BLaER1 (cell line): ENCODE measurements around the gene ARL5C.
A peak's percentile ranks its signal among the peaks of the same experiment; 100 is the strongest.

Source experiments
- H3K27ac ChIP-seq: shearing (Covaris generic); formaldehyde crosslinking; 2 replicates; pipeline ENCODE4 v1.8.1; 2022
- H3K27me3 ChIP-seq: shearing (Covaris generic); formaldehyde crosslinking; 2 replicates; pipeline ENCODE4 v1.8.1; 2022
- H3K36me3 ChIP-seq: shearing (Covaris generic); formaldehyde crosslinking; 2 replicates; pipeline ENCODE4 v1.8.1; 2022
- H3K4me1 ChIP-seq: shearing (Covaris generic); formaldehyde crosslinking; 2 replicates; pipeline ENCODE4 v1.8.1; 2022
- H3K4me2 ChIP-seq: shearing (Covaris generic); formaldehyde crosslinking; 2 replicates; pipeline ENCODE4 v1.8.1; 2022
- H3K4me3 ChIP-seq: shearing (Covaris generic); formaldehyde crosslinking; 2 replicates; pipeline ENCODE4 v1.8.1; 2022
- H3K9ac ChIP-seq: shearing (Covaris generic); formaldehyde crosslinking; 2 replicates; pipeline ENCODE4 v1.8.1; 2022
- H3K9me3 ChIP-seq: shearing (Covaris generic); formaldehyde crosslinking; 2 replicates; pipeline ENCODE4 v1.8.1; 2022
- H4K20me1 ChIP-seq: shearing (Covaris generic); formaldehyde crosslinking; 2 replicates; pipeline ENCODE4 v1.8.1; 2022
- Cebpa-rat ChIP-seq: shearing (Covaris generic); IDR thresholded peaks from 2 replicates; pipeline ENCODE4 v1.8.1; 2022

ARL5C gene

DNA sequence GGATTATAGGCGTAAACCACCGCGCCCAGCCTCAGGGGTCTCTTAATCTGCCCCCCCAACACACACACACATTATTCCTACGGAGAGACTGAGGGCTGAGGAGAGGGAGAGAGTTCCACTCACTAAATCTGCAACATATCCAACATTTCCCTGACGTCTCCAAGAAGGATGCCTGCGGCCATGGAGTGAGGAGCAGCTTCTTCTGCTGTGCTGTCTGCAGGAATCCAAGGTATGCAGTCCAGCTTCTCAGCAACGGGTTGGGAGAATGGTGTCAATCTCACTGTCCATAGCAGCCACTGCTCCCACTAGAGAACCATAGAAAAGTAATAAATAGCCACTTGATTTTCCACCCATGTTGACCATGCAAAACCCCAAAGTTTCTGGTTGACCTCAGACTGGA, 9.5 kb downstream of the ARL5C start:
- no peak overlapping the region for H3K4me3 ChIP-seq
- H3K27me3 ChIP-seq: peaks cover 14% of the 10 kb centered on the region
- H3K4me1 ChIP-seq: peaks cover 31% of the 10 kb centered on the region
- H3K9me3 ChIP-seq: no peaks in the 10 kb centered on the region
- no peak overlapping the region for H3K4me2 ChIP-seq
- H4K20me1 ChIP-seq: no peaks in the 10 kb centered on the region; the same call in 1 of the 2 replicates
- H3K9ac ChIP-seq: no peak overlapping the region
- TF ChIP-seq Cebpa-rat: no peak
- H3K36me3 ChIP-seq: no peaks in the 10 kb centered on the region
- no peak overlapping the region for H3K27ac ChIP-seq

DNA sequence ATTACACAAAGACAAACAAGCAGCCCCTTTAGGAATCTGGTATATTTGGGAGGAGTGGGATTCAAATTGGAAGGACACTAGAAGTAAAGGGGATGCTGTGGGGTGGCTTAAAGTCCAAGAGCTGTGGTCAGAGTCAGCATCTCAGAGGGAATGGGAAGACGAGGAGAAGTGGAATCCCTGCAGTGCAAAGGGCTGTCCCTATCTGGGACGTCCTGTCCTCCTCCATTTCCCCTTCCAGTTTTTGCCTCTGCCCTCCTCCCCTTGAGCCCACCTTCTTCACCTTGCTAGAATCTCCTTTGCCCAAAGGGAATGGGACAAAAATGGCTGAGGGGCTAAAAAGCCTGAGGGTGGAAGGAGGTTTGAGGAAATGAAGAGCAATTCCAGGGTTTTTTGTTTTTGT, 10.3 kb downstream of the ARL5C start:
- Histone ChIP-seq H3K27ac (no peak overlapping the region), H3K36me3 (no peaks in the 10 kb centered on the region), H3K9ac (no peak overlapping the region), H4K20me1 (peaks cover 4% of the 10 kb centered on the region; the same call in 1 of the 2 replicates), H3K27me3 (peaks cover 22% of the 10 kb centered on the region), H3K4me1 (peaks cover 29% of the 10 kb centered on the region), H3K9me3 (no peaks in the 10 kb centered on the region), H3K4me2 (peak overlapping the region; percentile 90; the same call in 1 of the 2 replicates), H3K4me3 (no peak overlapping the region)
- TF ChIP-seq Cebpa-rat: no peak

DNA sequence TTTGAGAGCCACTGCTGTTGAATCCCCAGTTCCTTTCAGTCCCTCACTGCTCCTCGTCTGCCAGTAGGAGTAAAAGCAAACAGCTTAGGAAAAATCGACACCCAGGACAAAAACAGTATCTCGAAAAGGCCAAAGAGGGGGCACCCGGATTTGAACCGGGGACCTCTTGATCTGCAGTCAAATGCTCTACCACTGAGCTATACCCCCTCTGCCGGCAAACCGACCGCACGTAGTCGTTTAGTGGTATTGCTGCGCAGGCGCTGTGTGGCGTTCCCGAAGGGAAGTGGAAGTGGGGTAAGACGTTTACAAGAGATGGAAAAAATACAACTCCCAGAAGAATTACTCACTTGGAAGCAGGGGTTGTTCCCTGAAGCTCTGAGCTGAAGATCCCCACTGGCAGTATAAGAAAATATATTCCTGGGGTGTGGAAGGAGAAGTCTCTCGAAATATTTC, 12.3 kb downstream of the ARL5C start:
- Histone ChIP-seq H3K36me3 (no peaks in the 10 kb centered on the region), H3K4me1 (peaks cover 25% of the 10 kb centered on the region), H3K9ac (peak overlapping the region; percentile 89), H3K27me3 (peaks cover 42% of the 10 kb centered on the region), H3K27ac (peak overlapping the region; percentile 77), H4K20me1 (peaks cover 9% of the 10 kb centered on the region; the same call in 1 of the 2 replicates), H3K9me3 (no peaks in the 10 kb centered on the region), H3K4me2 (peak overlapping the region; percentile 90), H3K4me3 (peak overlapping the region; percentile 89)
- no peak for TF ChIP-seq Cebpa-rat

DNA sequence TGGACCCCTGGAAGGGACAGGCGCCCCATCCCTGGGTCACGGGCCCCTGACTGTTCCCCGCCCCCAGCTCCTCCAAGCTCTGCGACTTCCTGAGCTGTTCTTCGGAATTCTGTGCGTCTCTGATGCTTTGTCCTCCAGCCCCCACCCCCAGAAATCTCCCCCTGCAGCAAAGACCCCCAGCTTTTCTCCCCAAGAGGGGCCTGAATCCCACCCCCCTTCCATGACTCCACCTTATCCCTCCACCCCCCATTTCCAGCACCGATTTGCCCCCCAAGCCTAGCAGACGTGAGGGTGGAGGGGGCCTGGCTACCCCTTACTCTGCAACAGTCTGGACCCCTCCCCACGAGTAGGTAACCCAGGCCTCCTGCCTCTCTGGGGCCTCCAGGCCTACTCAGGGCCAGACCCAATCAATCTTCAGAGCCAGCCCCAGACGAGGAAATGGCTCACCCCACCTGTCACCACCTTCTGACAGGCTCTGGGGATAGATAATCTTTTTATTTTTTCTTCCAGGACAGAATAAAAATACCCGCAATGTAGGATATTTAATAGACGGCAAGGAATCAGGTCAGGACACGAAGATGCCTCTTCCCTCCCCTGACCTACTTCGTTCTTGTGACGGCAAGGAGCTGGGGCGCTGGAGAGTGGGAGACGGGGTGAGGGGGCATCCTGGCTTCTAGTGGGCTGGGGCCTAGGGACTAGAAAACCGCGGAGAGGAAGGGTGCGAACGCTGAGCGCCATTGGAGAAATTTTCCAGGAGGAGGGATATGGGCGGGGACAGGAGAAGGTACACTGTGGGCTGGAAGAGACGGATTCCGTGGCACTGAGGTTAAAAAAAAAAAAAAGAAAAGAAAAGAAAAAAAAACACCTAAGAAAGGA, 13.8 kb downstream of the ARL5C start:
- Histone ChIP-seq H3K9ac (peak overlapping the region; percentile 89; the same call in 1 of the 2 replicates), H3K4me3 (peak overlapping the region; percentile 89), H3K27ac (no peak overlapping the region), H3K9me3 (no peaks in the 10 kb centered on the region), H3K27me3 (peaks cover 43% of the 10 kb centered on the region), H3K36me3 (no peaks in the 10 kb centered on the region), H3K4me1 (peaks cover 25% of the 10 kb centered on the region), H4K20me1 (peaks cover 9% of the 10 kb centered on the region; the same call in 1 of the 2 replicates), H3K4me2 (peak overlapping the region; percentile 90)
- TF ChIP-seq Cebpa-rat: no peak

DNA sequence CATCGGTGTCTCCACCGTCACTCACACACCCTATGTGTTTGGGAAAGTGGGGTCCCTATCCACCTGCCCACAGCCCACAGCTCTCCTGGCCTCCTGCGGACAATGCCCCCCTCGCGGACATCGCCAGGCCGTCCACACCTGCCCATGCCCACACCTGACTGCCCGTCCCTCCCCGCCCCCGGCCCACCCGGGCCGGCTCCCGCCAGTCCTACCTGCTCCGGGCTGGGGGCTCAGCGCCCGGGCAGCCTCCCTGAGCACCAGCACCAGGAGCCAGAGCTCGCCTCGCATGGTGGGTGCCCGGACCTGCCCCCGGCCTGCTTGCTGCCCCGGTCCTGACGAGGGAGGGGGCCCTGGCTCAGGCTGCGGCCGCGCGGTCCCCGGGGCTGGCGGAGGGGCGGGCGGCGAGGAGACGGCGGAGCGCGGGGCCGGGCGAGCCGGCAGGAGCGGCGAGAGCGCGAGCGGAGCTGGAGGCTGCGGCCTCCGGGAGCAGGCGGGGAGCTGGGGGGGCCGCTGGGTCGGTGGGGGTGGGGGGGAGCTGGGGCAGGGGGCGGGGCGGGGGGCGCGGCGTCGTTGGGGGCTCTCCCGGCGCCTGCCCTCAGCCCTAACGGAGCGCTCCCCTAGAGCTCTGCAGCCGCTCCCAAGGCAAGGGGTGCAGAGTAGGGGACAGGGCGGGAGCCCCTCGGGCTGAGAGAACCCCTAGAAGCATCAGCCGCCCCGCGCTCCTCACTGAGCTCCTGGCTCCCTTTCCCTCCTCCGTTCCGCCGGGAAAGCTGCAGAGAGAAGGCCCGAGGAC, 14.6 kb downstream of the ARL5C start, which contains the start of gene PLXDC1:
TSS of gene PLXDC1 (minus strand) at position 488 of the 793 bp plus-strand sequence. CDS start at position 288, 200 bp downstream.
- peaks cover 9% of the 10 kb centered on the region; the same call in 1 of the 2 replicates for H4K20me1 ChIP-seq
- peaks cover 43% of the 10 kb centered on the region for H3K27me3 ChIP-seq
- H3K4me1 ChIP-seq: peaks cover 25% of the 10 kb centered on the region
- TF ChIP-seq Cebpa-rat: no peak
- H3K9ac ChIP-seq: 0 out of 2 replicates have a peak within 1 kb of the TSS, but pooled peaks have one; percentile 89
- H3K36me3 ChIP-seq: no peaks in the 10 kb centered on the region
- H3K27ac ChIP-seq: no peak within 1 kb of the TSS
- peak within 1 kb of the TSS; percentile 90 for H3K4me2 ChIP-seq
- H3K4me3 ChIP-seq: peak within 1 kb of the TSS; percentile 89
- no peaks in the 10 kb centered on the region for H3K9me3 ChIP-seq

DNA sequence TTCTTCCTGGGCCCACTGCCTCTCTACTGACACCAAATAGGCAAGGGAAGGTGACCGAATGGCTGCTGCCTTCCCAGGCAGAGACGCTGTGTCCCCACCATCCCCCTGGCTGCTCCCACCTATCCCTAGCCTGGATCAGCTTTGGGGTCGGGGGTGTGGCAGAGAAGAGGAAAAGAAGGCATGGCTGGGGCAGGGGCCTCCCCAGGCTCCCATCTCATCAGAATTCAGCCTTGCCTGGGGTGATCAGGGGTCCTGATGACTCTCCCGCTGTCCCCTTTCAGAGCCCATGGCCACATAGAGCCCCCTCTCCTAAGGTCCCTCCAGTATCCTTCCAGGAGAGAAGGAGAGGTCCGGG, 15.2 kb downstream of the ARL5C start:
- H3K9me3 ChIP-seq: no peaks in the 10 kb centered on the region
- H3K9ac ChIP-seq: no peak overlapping the region
- H3K4me3 ChIP-seq: peak overlapping the region; percentile 55
- H3K36me3 ChIP-seq: no peaks in the 10 kb centered on the region
- TF ChIP-seq Cebpa-rat: no peak
- no peak overlapping the region for H3K27ac ChIP-seq
- peaks cover 43% of the 10 kb centered on the region for H3K27me3 ChIP-seq
- peak overlapping the region; percentile 78 for H3K4me2 ChIP-seq
- peaks cover 25% of the 10 kb centered on the region for H3K4me1 ChIP-seq
- peaks cover 9% of the 10 kb centered on the region; the same call in 1 of the 2 replicates for H4K20me1 ChIP-seq

DNA sequence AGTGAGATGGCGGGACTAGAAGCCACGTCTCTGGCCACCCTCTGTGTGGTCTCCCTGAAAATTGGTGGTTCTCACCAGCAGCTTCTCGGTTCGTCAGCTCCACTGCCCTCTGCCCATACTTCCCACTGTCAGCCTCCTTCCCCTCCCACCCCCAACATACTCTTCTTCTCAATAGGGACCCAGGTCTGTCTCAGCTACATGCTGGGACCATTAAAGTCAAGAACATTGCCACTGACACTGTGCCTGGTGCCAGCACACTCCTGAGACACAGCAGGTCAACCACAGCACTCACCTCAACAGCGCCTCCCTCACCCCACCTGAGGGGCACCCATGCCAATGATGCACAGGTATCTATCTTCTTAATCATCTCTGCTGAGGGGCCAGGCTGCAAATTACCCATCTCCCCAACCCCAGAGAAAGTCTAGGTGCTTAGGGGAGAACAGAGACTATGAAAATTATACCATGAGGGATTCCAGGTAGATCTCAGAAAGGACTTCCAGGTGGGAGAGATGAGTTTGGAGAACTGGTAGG, 15.8 kb downstream of the ARL5C start:
- Histone ChIP-seq H3K4me2 (no peak overlapping the region), H3K4me3 (no peak overlapping the region)

DNA sequence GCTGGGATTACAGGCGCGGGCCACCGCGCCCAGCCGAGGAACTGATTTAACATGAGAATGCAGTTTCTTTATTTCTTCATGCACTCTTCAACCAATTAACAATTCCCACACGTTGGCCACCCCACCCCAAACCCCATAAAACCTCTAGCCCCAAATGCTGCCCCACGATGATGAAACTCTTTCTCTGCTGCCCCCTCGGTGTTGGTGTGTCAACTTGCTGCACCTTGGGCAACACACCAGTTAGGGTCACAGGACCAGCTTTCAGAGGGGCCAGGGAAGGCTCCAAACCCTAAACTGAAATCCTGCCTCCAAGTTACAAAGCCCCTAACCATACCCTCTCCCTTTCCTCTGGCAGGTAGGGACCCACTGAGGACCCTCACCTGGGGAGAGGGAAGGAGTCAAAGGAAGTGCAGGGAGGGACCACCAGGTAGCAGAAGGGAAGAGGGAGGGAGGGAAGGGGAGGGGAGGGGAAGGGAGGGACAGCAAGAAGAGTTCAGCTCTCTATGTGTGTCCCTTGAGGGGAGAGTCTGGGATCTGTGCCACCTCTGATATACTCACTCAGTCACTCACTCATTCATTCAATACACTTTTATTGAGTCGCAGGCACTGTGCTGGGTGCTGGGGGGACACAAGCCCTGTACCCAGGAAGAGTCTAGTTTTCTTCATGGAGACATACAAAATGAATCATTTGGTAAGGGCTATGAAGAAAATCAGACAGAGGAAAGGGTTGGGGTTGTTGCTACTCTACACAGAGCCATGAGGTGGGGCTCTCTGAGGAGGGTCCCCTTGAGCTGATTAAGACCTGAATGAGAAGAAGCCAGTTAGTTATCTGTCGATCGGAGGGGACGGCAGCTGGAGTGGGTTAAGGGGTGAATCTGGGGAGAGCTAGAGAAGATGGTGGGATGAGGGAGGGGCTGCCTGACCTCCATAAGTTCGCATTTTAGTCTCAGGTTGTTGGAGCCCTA, 18.5 kb downstream of the ARL5C start:
- no peak for TF ChIP-seq Cebpa-rat
- H3K4me3 ChIP-seq: no peak overlapping the region
- no peak overlapping the region for H3K4me2 ChIP-seq
- H3K27ac ChIP-seq: no peak overlapping the region
- H3K27me3 ChIP-seq: peaks cover 39% of the 10 kb centered on the region
- peaks cover 9% of the 10 kb centered on the region; the same call in 1 of the 2 replicates for H4K20me1 ChIP-seq
- H3K9me3 ChIP-seq: no peaks in the 10 kb centered on the region
- H3K4me1 ChIP-seq: peaks cover 23% of the 10 kb centered on the region
- H3K36me3 ChIP-seq: no peaks in the 10 kb centered on the region
- H3K9ac ChIP-seq: no peak overlapping the region

More for the DNA sequence above, 15.8 kb downstream of the ARL5C start:
- peaks cover 9% of the 10 kb centered on the region; the same call in 1 of the 2 replicates for H4K20me1 ChIP-seq
- H3K27ac ChIP-seq: no peak overlapping the region
- TF ChIP-seq Cebpa-rat: no peak
- peaks cover 25% of the 10 kb centered on the region for H3K4me1 ChIP-seq
- H3K27me3 ChIP-seq: peaks cover 43% of the 10 kb centered on the region
- H3K9me3 ChIP-seq: no peaks in the 10 kb centered on the region
- no peak overlapping the region for H3K9ac ChIP-seq
- H3K36me3 ChIP-seq: no peaks in the 10 kb centered on the region
